K562 (cell line): ENCODE measurements around the gene SLC30A3. TPM values are rescaled to one million over a fixed set of nuclear protein-coding genes. Genes with fewer than 3 reads are reported as not detected.

Experiments
- ATAC-seq: fragments of 200-7000 bp; cut with Tn5 transposase; 3 replicates; pipeline ENCODE4 v1.9.1; 2020; ENCODE audit warnings: moderate library complexity
- BruUV-seq: library from RNA; stranded (reverse); fragments of 400-500 nt; replicated peaks from 2 replicates; lab custom pipeline; 2021; lab: Mats Ljungman, UMichigan
- CTCF ChIA-PET: fragments of 300-600 bp; formaldehyde crosslinking; extraction: SDS; loops from one replicate; lab custom pipeline; 2021; ENCODE audit warnings: low intra/inter-chr PET ratio; lab: Yijun Ruan, JAX
- POLR2A ChIA-PET: fragments of 300-600, 350-650 bp; sonication (Branson Sonifier 250); formaldehyde crosslinking; extraction: SDS; loops from one replicate; lab custom pipeline; 2021; ENCODE audit warnings: antibody characterized with exemption, inconsistent platforms; lab: Yijun Ruan, JAX
- DNase-seq, 4 experiments: peaks; one replicate each; pipeline versions ENCODE4 v3.0.0 to v3.0.0-alpha.2; 2011 to 2018; ENCODE audit warnings: low spot score in 3 of 4, mixed read lengths in 3 of 4; ENCODE audit errors: extremely low read depth in 1 of 4
- FAIRE-seq: peaks from 2 replicates; lab custom pipeline; 2011; peaks lifted over from hg19 to GRCh38; lab: Jason Lieb, UNC
- H2AFZ ChIP-seq: 2 replicates; pipeline ENCODE4 v1.6.0; 2011; ENCODE audit warnings: low read depth, low read length, control low read depth, inconsistent platforms
- H3K27ac ChIP-seq: fragments of 200-600 bp; 3 replicates; pipeline ENCODE4 v1.8.0; 2011; ENCODE audit warnings: low read depth, mild to moderate bottlenecking, control low read depth, inconsistent platforms, low read length, moderate library complexity, mixed read lengths; ENCODE audit errors: extremely low read depth
- H3K27me3 ChIP-seq, 2 experiments: fragments of 300-600 bp in 1 of 2; 2 replicates in 1 of 2; 3 replicates in 1 of 2; pipeline versions ENCODE4 v1.6.0 to v1.8.0; 2011; ENCODE audit warnings: inconsistent platforms in 2 of 2, low read length in 2 of 2, mild to moderate bottlenecking in 1 of 2, mixed read lengths in 1 of 2, moderate library complexity in 1 of 2; ENCODE audit not compliant: control insufficient read depth in 2 of 2, insufficient read depth in 2 of 2
- H3K36me3 ChIP-seq: fragments of 300-600 bp; 3 replicates; pipeline ENCODE4 v1.8.0; 2011; ENCODE audit warnings: mild to moderate bottlenecking, low read length, inconsistent platforms; ENCODE audit not compliant: control insufficient read depth, insufficient read depth
- H3K4me1 ChIP-seq, 2 experiments: fragments of 200-600 bp in 1 of 2; replicated peaks in 1 of 2; 2 replicates in 1 of 2; 3 replicates in 1 of 2; pipeline versions ENCODE4 v1.5.1 to v1.8.0; 2011; ENCODE audit warnings: inconsistent platforms in 2 of 2, low read length in 2 of 2, mild to moderate bottlenecking in 1 of 2, mixed read lengths in 1 of 2, moderate library complexity in 1 of 2; ENCODE audit not compliant: control insufficient read depth in 2 of 2, insufficient read depth in 2 of 2
- H3K4me2 ChIP-seq: 2 replicates; pipeline ENCODE4 v1.6.1; 2011; ENCODE audit warnings: low read length, control low read depth, inconsistent platforms, mixed read lengths; ENCODE audit not compliant: insufficient read depth
- H3K4me3 ChIP-seq: fragments of 200-600 bp; sonication (generic), shearing (Covaris generic); 2 replicates; pipeline ENCODE4 v1.5.1; 2016; ENCODE audit warnings: control low read depth, inconsistent platforms
- H3K79me2 ChIP-seq: fragments of 200-600 bp; 3 replicates; pipeline ENCODE4 v1.8.0; 2011; ENCODE audit warnings: low read length, inconsistent platforms; ENCODE audit not compliant: control insufficient read depth, insufficient read depth
- H3K9ac ChIP-seq, 2 experiments: 2 replicates each; pipeline versions ENCODE4 v1.6.0 to v1.6.1; 2011; ENCODE audit warnings: low read depth in 2 of 2, low read length in 2 of 2, control low read depth in 1 of 2, inconsistent platforms in 1 of 2, mild to moderate bottlenecking in 1 of 2, mixed read lengths in 1 of 2; ENCODE audit not compliant: insufficient read depth in 1 of 2
- H3K9me1 ChIP-seq: one replicate; pipeline ENCODE4 v1.6.0; 2011; ENCODE audit warnings: inconsistent platforms, mild to moderate bottlenecking, low read length, moderate library complexity; ENCODE audit not compliant: control insufficient read depth, insufficient read depth
- H3K9me3 ChIP-seq: replicated peaks from 2 replicates; pipeline ENCODE4 v1.5.1; 2011; ENCODE audit warnings: low read depth, low read length, inconsistent platforms; ENCODE audit not compliant: control insufficient read depth, insufficient read depth
- H4K20me1 ChIP-seq: replicated peaks from 2 replicates; pipeline ENCODE4 v1.6.1; 2011; ENCODE audit warnings: low read length, inconsistent platforms, mixed read lengths; ENCODE audit not compliant: control insufficient read depth, insufficient read depth
- CBFA2T3 ChIP-seq: fragments of 450-650 bp; IDR thresholded peaks from 2 replicates; pipeline ENCODE4 v1.6.1; 2017
- CHCHD3 ChIP-seq: fragments of 250-450 bp; sonication (Bioruptor Pico); IDR thresholded peaks from 2 replicates; pipeline ENCODE4 v2.1.2; 2022; ENCODE audit warnings: mild to moderate bottlenecking
- DIDO1 ChIP-seq: fragments of 450-650 bp; IDR thresholded peaks from 2 replicates; pipeline ENCODE4 v1.6.1; 2016; ENCODE audit warnings: low read depth, missing biosample characterization, missing genetic modification characterization
- MEF2D ChIP-seq: conservative IDR thresholded peaks from 2 replicates; pipeline ENCODE4 v1.6.1; 2016; ENCODE audit warnings: low read depth, missing genetic modification characterization, missing compliant biosample characterization
- NFYB ChIP-seq: IDR thresholded peaks from 2 replicates; pipeline ENCODE4 v1.6.1; 2011; ENCODE audit warnings: mild to moderate bottlenecking, moderate library complexity; ENCODE audit not compliant: insufficient read length; ENCODE audit errors: extremely low read depth
- SP2 ChIP-seq: IDR thresholded peaks from 2 replicates; pipeline ENCODE4 v1.6.1; 2011; ENCODE audit warnings: mild to moderate bottlenecking, low read depth, low read length, moderate library complexity; ENCODE audit not compliant: poor library complexity, severe bottlenecking; ENCODE audit errors: extremely low read depth
- SREBF1 ChIP-seq: fragments of 150-350 bp; IDR thresholded peaks from 2 replicates; pipeline ENCODE4 v1.6.1; 2014; ENCODE audit warnings: antibody characterized with exemption, low read depth, low read length, borderline replicate concordance
- WGBS: fragments of 100-300 bp; shearing (Covaris generic); methylation state at CpG from one replicate; pipeline ENCODE4 v1.1.6; 2016; ENCODE audit warnings: low coverage, mixed read lengths; ENCODE audit not compliant: insufficient coverage; ENCODE audit errors: missing lambda C conversion rate; 5-methylcytosine and 5-hydroxymethylcytosine counted together
- in situ Hi-C: fragments of 300-500 bp; cut with MboI; formaldehyde crosslinking; loops from 4 replicates; pipeline ENCODE4 v1.15.0; 2018; ENCODE audit warnings: inconsistent platforms, mixed read lengths
- intact Hi-C: fragments of 100-400 bp; cut with micrococcal nuclease; formaldehyde crosslinking; loops from 2 replicates; pipeline ENCODE4 v1.14.2; 2022
- polyA plus RNA-seq, 8 experiments: library from polyadenylated mRNA; depleted of rRNA in 4 of 8; stranded (reverse) in 5 of 8; unstranded in 3 of 8; fragments of >200 nt; fragmentation: Nextera tagmentation in 2 of 8; fragmentation: Illumina TruSeq in 1 of 8; extraction: Ambion mirVana in 2 of 8; extraction: Trizol in 1 of 8; gene quantifications; 2 replicates each; pipeline versions ENCODE4 v1.2.1 to v1.2.3, GENCODE V29; 2011 to 2014; ENCODE audit warnings: inconsistent platforms in 1 of 8, missing spikeins in 1 of 8
- total RNA-seq, 7 experiments: library from RNA; depleted of rRNA in 6 of 7; stranded (reverse); fragments of >200 nt in 6 of 7; fragmentation: Illumina TruSeq in 2 of 7; extraction: Trizol in 2 of 7; gene quantifications; 2 replicates each; pipeline versions ENCODE4 v1.2.1 to v1.2.3, GENCODE V29; 2011 to 2021; ENCODE audit warnings: low replicate concordance in 1 of 7
- TF ChIP-seq, protein P1 (sequence below): fragments of 450-650 bp; formaldehyde crosslinking; IDR thresholded peaks from 2 replicates; pipeline ENCODE4 v1.4.0; 2022; ENCODE audit warnings: mild to moderate bottlenecking, moderate library complexity
- TF ChIP-seq, protein P2 (sequence below): fragments of 250-450 bp; sonication (Bioruptor Pico); IDR thresholded peaks from 2 replicates; pipeline ENCODE4 v1.4.0; 2020

Gene SLC30A3
- total and polyA plus RNA-seq, 9 of the 15 experiments (the other 6 are each of a cell fraction or from before 2014, with no cell fraction given) = 0.03 to 2.7 (median 0.89) TPM; not detected in 1

DNA sequence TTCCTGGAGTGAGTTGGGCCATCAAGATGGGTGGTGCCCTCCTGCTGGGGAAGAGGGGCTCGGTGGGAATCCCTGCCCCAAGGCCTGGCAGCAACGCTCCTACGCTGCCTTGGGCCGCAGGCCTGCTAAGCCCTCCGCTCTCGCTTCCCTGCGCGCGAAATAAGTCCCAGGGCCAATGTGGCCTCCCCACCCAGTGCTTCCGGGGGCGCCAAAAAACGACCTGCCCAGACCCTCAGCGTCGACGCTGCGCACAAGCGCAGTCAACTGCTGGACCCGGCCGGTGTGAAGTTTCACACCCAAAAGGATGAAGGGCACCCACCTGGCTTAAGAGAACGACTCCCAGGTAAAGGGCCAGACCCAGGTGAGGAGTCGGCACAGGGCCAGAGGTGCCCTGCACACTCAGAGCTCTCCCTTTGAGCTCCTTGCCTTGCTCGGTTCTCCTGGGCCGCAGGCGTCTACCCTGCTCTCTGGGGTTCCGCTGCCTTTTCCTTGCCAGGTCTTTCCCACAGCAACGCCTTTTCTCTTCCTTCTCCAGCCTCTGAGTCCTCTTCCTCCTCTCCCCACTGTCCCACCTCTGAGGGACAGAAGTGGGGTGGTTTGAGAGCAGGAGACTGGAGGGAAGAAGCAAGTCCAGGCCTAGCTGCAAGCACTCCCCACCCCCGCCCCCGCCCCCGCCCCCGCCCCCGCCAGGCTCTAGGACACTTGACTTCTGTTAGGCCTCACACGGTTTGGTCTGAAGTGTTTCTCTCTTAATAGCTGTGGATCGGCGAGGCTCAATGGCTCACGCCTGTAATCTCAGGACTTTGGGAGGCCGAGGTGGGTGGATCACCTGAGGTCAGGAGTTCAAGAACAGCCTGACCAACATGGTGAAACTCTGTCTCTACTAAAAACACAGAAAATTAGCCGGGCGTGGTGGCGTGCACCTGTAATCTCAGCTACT lies 12.6 kb upstream of the SLC30A3 start, which contains the start of gene DNAJC5G:
Gene DNAJC5G, plus strand, starts transcription at position 223 of the 940 bp plus-strand sequence. CDS start 1,296 bp downstream, outside the sequence.
- Histone ChIP-seq H3K4me3 (no peak within 1 kb of the TSS), H3K9me3 (no peaks in the 10 kb centered on the region), H3K9me1 (no peaks in the 10 kb centered on the region), H4K20me1 (no peaks in the 10 kb centered on the region; the same call in 1 of the 2 replicates), H3K27me3 (peaks cover 4 to 5% of the 10 kb centered on the region in 2 experiments; a peak in 2 of 5 replicates), H2AFZ (no peak within 1 kb of the TSS), H3K4me1 (peaks cover 10 to 23% of the 10 kb centered on the region in 2 experiments), H3K36me3 (no peaks in the 10 kb centered on the region)
- CTCF ChIA-PET = interaction anchor here (0.6 kb wide), 1 partner anchor 26 kb away, joined by 4 read pairs; no protein-coding TSS in a partner anchor
- DNase-seq (no peak), FAIRE-seq (no peak)
- WGBS = 57% methylated on average over 36 of the region's 39 CpGs
- in situ Hi-C loops = no loop called here
- POLR2A ChIA-PET = no interaction called here
- no peak for TF ChIP-seq DIDO1 (tag)
- TF ChIP-seq, protein P1, sequence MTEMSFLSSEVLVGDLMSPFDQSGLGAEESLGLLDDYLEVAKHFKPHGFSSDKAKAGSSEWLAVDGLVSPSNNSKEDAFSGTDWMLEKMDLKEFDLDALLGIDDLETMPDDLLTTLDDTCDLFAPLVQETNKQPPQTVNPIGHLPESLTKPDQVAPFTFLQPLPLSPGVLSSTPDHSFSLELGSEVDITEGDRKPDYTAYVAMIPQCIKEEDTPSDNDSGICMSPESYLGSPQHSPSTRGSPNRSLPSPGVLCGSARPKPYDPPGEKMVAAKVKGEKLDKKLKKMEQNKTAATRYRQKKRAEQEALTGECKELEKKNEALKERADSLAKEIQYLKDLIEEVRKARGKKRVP (CRISPR knock-in tag) = no peak
- no peak for TF ChIP-seq SP2
- no peak for TF ChIP-seq NFYB
- TF ChIP-seq MEF2D (tag) = no peak
- no peak for TF ChIP-seq CBFA2T3
- no peak for TF ChIP-seq SREBF1
- TF ChIP-seq CHCHD3 (CRISPR knock-in tag) = no peak
- TF ChIP-seq, protein P2, sequence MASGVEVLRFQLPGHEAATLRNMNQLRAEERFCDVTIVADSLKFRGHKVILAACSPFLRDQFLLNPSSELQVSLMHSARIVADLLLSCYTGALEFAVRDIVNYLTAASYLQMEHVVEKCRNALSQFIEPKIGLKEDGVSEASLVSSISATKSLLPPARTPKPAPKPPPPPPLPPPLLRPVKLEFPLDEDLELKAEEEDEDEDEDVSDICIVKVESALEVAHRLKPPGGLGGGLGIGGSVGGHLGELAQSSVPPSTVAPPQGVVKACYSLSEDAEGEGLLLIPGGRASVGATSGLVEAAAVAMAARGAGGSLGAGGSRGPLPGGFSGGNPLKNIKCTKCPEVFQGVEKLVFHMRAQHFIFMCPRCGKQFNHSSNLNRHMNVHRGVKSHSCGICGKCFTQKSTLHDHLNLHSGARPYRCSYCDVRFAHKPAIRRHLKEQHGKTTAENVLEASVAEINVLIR = no peak
- TF ChIP-seq, all 486 proteins: peak for 0
- H3K9ac ChIP-seq = 0 out of 4 replicates have a peak within 1 kb of the TSS, but pooled peaks of 1 of the 2 experiments have one; percentile 13
- H3K27ac ChIP-seq = no peak within 1 kb of the TSS
- ATAC-seq = no peak
- intact Hi-C loops = no loop called here
- no peaks in the 10 kb centered on the region for H3K79me2 ChIP-seq
- no peak within 1 kb of the TSS for H3K4me2 ChIP-seq
- BruUV-seq = no TSS peak
